Lower lobe of right lung (tissue), 2 donors: Measurements from ENCODE around the gene TBCK. TPM values are rescaled to one million over a fixed set of nuclear protein-coding genes. Genes with fewer than 3 reads are reported as not detected.

ENCODE experiments used
- ATAC-seq, 2 donors: fragments of 200-7000 bp; cut with Tn5 transposase; one replicate each; pipeline ENCODE4 v1.9.1; 2020 to 2022; ENCODE audit warnings: mild to moderate bottlenecking in 2 of 2, moderate library complexity in 2 of 2
- DNase-seq: peaks from one replicate; pipeline ENCODE4 v3.0.0-alpha.2; 2020
- H3K27ac ChIP-seq: fragments of 200-600 bp; one replicate; pipeline ENCODE4 v1.8.0; 2022
- H3K27me3 ChIP-seq: fragments of 200-600 bp; one replicate; pipeline ENCODE4 v1.8.0; 2022; ENCODE audit warnings: low read depth
- H3K36me3 ChIP-seq: fragments of 200-600 bp; one replicate; pipeline ENCODE4 v1.8.0; 2022; ENCODE audit warnings: mild to moderate bottlenecking
- H3K4me1 ChIP-seq: fragments of 200-600 bp; one replicate; pipeline ENCODE4 v1.8.0; 2022
- H3K4me3 ChIP-seq: fragments of 200-600 bp; one replicate; pipeline ENCODE4 v1.8.0; 2022; ENCODE audit warnings: mild to moderate bottlenecking
- H3K9me3 ChIP-seq: fragments of 200-600 bp; one replicate; pipeline ENCODE4 v1.8.0; 2022
- CTCF ChIP-seq: fragments of 200-600 bp; IDR thresholded peaks from one replicate; pipeline ENCODE4 v1.8.0; 2022; ENCODE audit warnings: antibody characterized with exemption, mild to moderate bottlenecking
- intact Hi-C: fragments of 100-400 bp; cut with DNase I; formaldehyde crosslinking; loops from one replicate; pipeline ENCODE4 v1.11.0; 2022
- total RNA-seq: library from RNA; stranded (reverse); fragmentation: NEBNext Ultra II Directional; extraction: Animal tissue kit (Norgen Biotek cat#: 25700); gene quantifications from one replicate; pipeline ENCODE4 v1.2.1, GENCODE V29; 2021
- donor health status: DM: no; HTN: yes; CAD: no; lungs with severe emphysema.

Gene TBCK
- total RNA-seq, 1 donor from 2014 or later = 45.7 TPM

- H3K4me3 ChIP-seq = peak overlapping the region; percentile 18
- TF ChIP-seq CTCF = no peak
- H3K9me3 ChIP-seq = no peaks in the 10 kb centered on the region
- peaks cover 4% of the 10 kb centered on the region for H3K36me3 ChIP-seq
- ATAC-seq = no peak
- intact Hi-C loops = no loop called here
- no peak for DNase-seq
- H3K4me1 ChIP-seq = no peaks in the 10 kb centered on the region
- no peak overlapping the region for H3K27ac ChIP-seq
- no peaks in the 10 kb centered on the region for H3K27me3 ChIP-seq
Measured at GRCh38 chr4:106355193-106355592, 39.2 kb upstream of the TBCK start.

GRCh38 chr4:106353786-106354185 is 37.8 kb upstream of the TBCK start:
- H3K9me3 ChIP-seq = no peaks in the 10 kb centered on the region
- no peaks in the 10 kb centered on the region for H3K27me3 ChIP-seq
- no peak overlapping the region for H3K27ac ChIP-seq
- no peak for TF ChIP-seq CTCF
- intact Hi-C loops = no loop called here
- peaks cover 13% of the 10 kb centered on the region for H3K36me3 ChIP-seq
- no peak for ATAC-seq
- no peak overlapping the region for H3K4me3 ChIP-seq
- H3K4me1 ChIP-seq = no peaks in the 10 kb centered on the region
- DNase-seq = no peak

DNA sequence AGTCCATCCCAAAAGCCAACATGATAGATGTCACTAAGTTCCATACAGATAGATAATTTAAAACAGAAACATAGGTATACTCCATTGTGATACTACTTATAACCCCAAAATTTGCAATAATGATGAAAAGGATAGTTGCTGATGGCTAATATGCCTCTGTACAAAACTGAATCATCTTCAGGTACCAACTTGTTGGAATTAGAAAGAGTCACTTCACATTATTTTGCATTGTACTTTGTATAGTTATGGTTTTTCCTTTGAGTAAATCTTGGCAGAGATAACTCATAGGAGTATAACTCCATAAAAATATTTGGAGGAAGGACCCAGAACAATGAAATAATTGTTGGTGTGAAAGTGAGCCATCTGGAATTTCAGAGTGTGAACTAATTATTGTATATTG is 35.0 kb upstream of the TBCK start:
- DNase-seq (no peak), ATAC-seq (no peak)
- H3K27me3 ChIP-seq = no peaks in the 10 kb centered on the region
- H3K4me3 ChIP-seq = no peak overlapping the region
- no peak for TF ChIP-seq CTCF
- intact Hi-C loops = no loop called here
- H3K4me1 ChIP-seq = no peaks in the 10 kb centered on the region
- no peak overlapping the region for H3K27ac ChIP-seq
- H3K36me3 ChIP-seq = peaks cover 34% of the 10 kb centered on the region
- no peaks in the 10 kb centered on the region for H3K9me3 ChIP-seq

DNA sequence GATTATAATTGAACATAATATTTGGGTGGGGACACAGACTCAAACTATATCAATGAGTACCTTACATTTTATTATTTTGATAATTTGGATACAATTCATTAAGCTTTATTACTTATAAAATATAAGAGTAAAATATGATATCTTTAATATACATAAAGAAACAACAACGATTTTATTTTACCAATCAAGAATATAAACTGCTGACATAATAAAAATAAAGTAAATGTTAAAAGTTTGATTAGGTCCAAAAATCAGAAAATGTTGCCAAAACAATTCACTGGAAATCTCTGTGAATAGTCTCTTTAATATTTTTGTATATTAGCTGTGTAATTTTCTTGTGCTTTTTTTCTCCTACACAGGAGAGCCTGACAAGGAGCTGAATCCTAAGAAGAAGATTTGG is 31.2 kb upstream of the TBCK start:
- intact Hi-C loops = no loop called here
- Histone ChIP-seq H3K27me3 (no peaks in the 10 kb centered on the region), H3K36me3 (peaks cover 34% of the 10 kb centered on the region), H3K4me3 (no peak overlapping the region), H3K4me1 (no peaks in the 10 kb centered on the region), H3K27ac (no peak overlapping the region), H3K9me3 (no peaks in the 10 kb centered on the region)
- no peak for ATAC-seq
- DNase-seq = no peak
- no peak for TF ChIP-seq CTCF

GRCh38 chr4:106344647-106344970 is 28.6 kb upstream of the TBCK start:
- no peak for TF ChIP-seq CTCF
- Histone ChIP-seq H3K9me3 (no peaks in the 10 kb centered on the region), H3K4me3 (no peak overlapping the region), H3K36me3 (peaks cover 34% of the 10 kb centered on the region), H3K27me3 (no peaks in the 10 kb centered on the region), H3K27ac (no peak overlapping the region), H3K4me1 (no peaks in the 10 kb centered on the region)
- ATAC-seq = no peak
- DNase-seq = no peak
- intact Hi-C loops = no loop called here
